ENCODE measurements around the gene B4GALNT2.

The B4GALNT2 gene

GRCh38 chr17:49114703-49115102 lies 17.9 kb upstream of the B4GALNT2 start:
- no peaks in the 10 kb centered on the region for H3K79me2 ChIP-seq (ENCODE audit: insufficient read depth, low read length)
- no peak overlapping the region for H3K4me2 ChIP-seq (ENCODE audit: low read depth, low read length, poor library complexity, severe bottlenecking)
- H3F3A ChIP-seq (ENCODE audit: low read depth) = no peaks in the 10 kb centered on the region
- H2AFZ ChIP-seq (ENCODE audit: low read length) = no peak overlapping the region
- no peaks in the 10 kb centered on the region for H3K27me3 ChIP-seq (ENCODE audit: insufficient read depth, low read length, poor library complexity, severe bottlenecking)
- H3K9me2 ChIP-seq (replicated peaks; ENCODE audit: low read depth, low read length) = no peaks in the 10 kb centered on the region
- H3K9ac ChIP-seq (ENCODE audit: low read depth, low read length, poor library complexity, severe bottlenecking) = no peak overlapping the region
- TF ChIP-seq EZH2phosphoT487 (IDR thresholded peaks at IDR 0.05; ENCODE audit: borderline replicate concordance) = no peak
- TF ChIP-seq, protein P1, sequence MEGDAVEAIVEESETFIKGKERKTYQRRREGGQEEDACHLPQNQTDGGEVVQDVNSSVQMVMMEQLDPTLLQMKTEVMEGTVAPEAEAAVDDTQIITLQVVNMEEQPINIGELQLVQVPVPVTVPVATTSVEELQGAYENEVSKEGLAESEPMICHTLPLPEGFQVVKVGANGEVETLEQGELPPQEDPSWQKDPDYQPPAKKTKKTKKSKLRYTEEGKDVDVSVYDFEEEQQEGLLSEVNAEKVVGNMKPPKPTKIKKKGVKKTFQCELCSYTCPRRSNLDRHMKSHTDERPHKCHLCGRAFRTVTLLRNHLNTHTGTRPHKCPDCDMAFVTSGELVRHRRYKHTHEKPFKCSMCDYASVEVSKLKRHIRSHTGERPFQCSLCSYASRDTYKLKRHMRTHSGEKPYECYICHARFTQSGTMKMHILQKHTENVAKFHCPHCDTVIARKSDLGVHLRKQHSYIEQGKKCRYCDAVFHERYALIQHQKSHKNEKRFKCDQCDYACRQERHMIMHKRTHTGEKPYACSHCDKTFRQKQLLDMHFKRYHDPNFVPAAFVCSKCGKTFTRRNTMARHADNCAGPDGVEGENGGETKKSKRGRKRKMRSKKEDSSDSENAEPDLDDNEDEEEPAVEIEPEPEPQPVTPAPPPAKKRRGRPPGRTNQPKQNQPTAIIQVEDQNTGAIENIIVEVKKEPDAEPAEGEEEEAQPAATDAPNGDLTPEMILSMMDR (conservative IDR thresholded peaks at IDR 0.05; ENCODE audit: low read length) = no peak
- no peaks in the 10 kb centered on the region for H4K20me1 ChIP-seq (ENCODE audit: insufficient read depth, low read length, poor library complexity, severe bottlenecking)
- peaks cover 4% of the 10 kb centered on the region for H3K4me1 ChIP-seq (ENCODE audit: insufficient read depth, low read length, poor library complexity, severe bottlenecking)
- H3K36me3 ChIP-seq (ENCODE audit: insufficient read depth, low read length) = no peaks in the 10 kb centered on the region
- H3K9me3 ChIP-seq (ENCODE audit: insufficient read depth, low read depth, low read length) = no peaks in the 10 kb centered on the region
- H3K4me3 ChIP-seq (ENCODE audit: low read length, poor library complexity, severe bottlenecking) = no peak overlapping the region

DNA sequence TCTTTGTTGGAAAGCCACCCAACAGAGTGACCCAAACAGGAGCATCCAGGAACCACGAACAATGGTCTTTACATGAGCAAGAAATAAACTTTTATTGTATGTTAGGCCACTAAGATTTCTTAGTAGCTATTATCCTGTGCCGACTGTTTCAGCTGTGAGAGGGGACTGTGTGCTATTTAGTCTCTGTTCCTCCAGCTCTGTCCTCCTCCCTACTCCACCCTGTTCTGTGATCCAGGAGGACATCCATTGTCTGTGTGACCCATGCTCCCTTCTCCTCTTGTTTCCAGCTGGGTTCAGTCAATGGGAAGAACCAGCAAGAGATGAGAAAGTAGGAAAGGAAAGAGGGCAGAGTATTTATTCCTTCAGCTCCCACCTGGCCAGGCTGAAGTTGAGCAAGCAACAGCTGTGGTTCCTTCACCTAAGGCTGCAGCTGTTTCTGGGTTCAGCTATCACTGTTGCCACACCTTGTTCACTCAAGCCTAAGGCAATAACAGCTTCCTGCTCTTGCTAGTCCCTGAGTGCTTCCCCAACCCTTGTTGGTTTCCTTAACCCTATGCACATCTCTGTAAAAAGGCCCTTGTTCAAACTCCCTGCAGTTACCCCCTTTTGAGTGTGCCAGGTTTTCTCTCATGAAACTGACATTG lies 14.9 kb upstream of the B4GALNT2 start:
- H3K79me2 ChIP-seq (ENCODE audit: insufficient read depth, low read length) = no peaks in the 10 kb centered on the region
- no peak overlapping the region for H3K4me3 ChIP-seq (ENCODE audit: low read length, poor library complexity, severe bottlenecking)
- H3F3A ChIP-seq (ENCODE audit: low read depth) = no peaks in the 10 kb centered on the region
- no peaks in the 10 kb centered on the region for H3K9me2 ChIP-seq (replicated peaks; ENCODE audit: low read depth, low read length)
- H4K20me1 ChIP-seq (ENCODE audit: insufficient read depth, low read length, poor library complexity, severe bottlenecking) = no peaks in the 10 kb centered on the region
- no peak overlapping the region for H3K9ac ChIP-seq (ENCODE audit: low read depth, low read length, poor library complexity, severe bottlenecking)
- H3K36me3 ChIP-seq (ENCODE audit: insufficient read depth, low read length) = no peaks in the 10 kb centered on the region
- TF ChIP-seq EZH2phosphoT487 (IDR thresholded peaks at IDR 0.05; ENCODE audit: borderline replicate concordance) = no peak
- TF ChIP-seq, protein P1 (conservative IDR thresholded peaks at IDR 0.05; ENCODE audit: low read length) = no peak
- no peak overlapping the region for H2AFZ ChIP-seq (ENCODE audit: low read length)
- H3K9me3 ChIP-seq (ENCODE audit: insufficient read depth, low read depth, low read length) = no peaks in the 10 kb centered on the region
- H3K27me3 ChIP-seq (ENCODE audit: insufficient read depth, low read length, poor library complexity, severe bottlenecking) = no peaks in the 10 kb centered on the region
- peaks cover 4% of the 10 kb centered on the region for H3K4me1 ChIP-seq (ENCODE audit: insufficient read depth, low read length, poor library complexity, severe bottlenecking)
- H3K4me2 ChIP-seq (ENCODE audit: low read depth, low read length, poor library complexity, severe bottlenecking) = peak overlapping the region; percentile 3

DNA sequence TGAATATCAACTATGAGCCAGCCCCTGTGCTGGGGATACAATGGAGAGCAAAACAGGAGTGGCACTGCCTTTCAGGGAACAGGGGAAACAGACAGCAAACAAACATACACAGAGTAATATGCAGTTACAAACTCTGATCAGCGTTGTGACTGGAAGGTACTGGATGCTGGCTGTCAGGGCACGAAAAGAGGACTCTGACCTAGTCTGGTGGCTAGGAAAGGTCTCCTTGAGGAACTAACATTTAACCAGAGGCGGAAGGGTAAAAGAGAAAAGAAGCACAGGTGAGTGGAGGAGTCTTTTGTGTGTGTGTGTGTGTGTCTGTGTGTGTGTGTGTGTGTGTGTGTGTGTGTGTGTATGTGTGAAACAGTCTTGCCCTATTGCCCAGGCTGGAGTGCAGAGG lies 12.4 kb upstream of the B4GALNT2 start:
- H4K20me1 ChIP-seq (ENCODE audit: insufficient read depth, low read length, poor library complexity, severe bottlenecking) = no peaks in the 10 kb centered on the region
- H3K27me3 ChIP-seq (ENCODE audit: insufficient read depth, low read length, poor library complexity, severe bottlenecking) = no peaks in the 10 kb centered on the region
- H3K9me3 ChIP-seq (ENCODE audit: insufficient read depth, low read depth, low read length) = no peaks in the 10 kb centered on the region
- H2AFZ ChIP-seq (ENCODE audit: low read length) = no peak overlapping the region
- H3K4me2 ChIP-seq (ENCODE audit: low read depth, low read length, poor library complexity, severe bottlenecking) = no peak overlapping the region
- H3F3A ChIP-seq (ENCODE audit: low read depth) = no peaks in the 10 kb centered on the region
- H3K4me1 ChIP-seq (ENCODE audit: insufficient read depth, low read length, poor library complexity, severe bottlenecking) = peaks cover 4% of the 10 kb centered on the region
- no peak overlapping the region for H3K4me3 ChIP-seq (ENCODE audit: low read length, poor library complexity, severe bottlenecking)
- no peak overlapping the region for H3K9ac ChIP-seq (ENCODE audit: low read depth, low read length, poor library complexity, severe bottlenecking)
- H3K9me2 ChIP-seq (replicated peaks; ENCODE audit: low read depth, low read length) = no peaks in the 10 kb centered on the region
- H3K36me3 ChIP-seq (ENCODE audit: insufficient read depth, low read length) = no peaks in the 10 kb centered on the region
- TF ChIP-seq EZH2phosphoT487 (IDR thresholded peaks at IDR 0.05; ENCODE audit: borderline replicate concordance) = no peak
- TF ChIP-seq, protein P1 (conservative IDR thresholded peaks at IDR 0.05; ENCODE audit: low read length) = no peak
- no peaks in the 10 kb centered on the region for H3K79me2 ChIP-seq (ENCODE audit: insufficient read depth, low read length)
